CD4-positive, alpha-beta T cell (primary cell): ENCODE data around the gene ATP6AP2. TPM values are rescaled to one million over a fixed set of nuclear protein-coding genes. Genes with fewer than 3 reads are reported as not detected.

Experiments
- ATAC-seq: fragments of 200-7000 bp; cut with Tn5 transposase; one replicate; pipeline ENCODE4 v1.10.0; 2022; ENCODE audit warnings: mild to moderate bottlenecking; ENCODE audit not compliant: poor library complexity
- CTCF ChIA-PET: fragments of 350-600 bp; sonication (Branson Sonifier 250); formaldehyde crosslinking; loops from one replicate; lab custom pipeline; 2021; ENCODE audit warnings: antibody characterized with exemption, inconsistent platforms; lab: Charles Lee
- POLR2A ChIA-PET: fragments of 350-600 bp; sonication (Branson Sonifier 250); formaldehyde crosslinking; loops from one replicate; lab custom pipeline; 2021; ENCODE audit warnings: antibody characterized with exemption, inconsistent platforms; lab: Charles Lee
- DNase-seq, 14 experiments: peaks; one replicate each; pipeline ENCODE4 v3.0.0-alpha.2; 2013 to 2020; ENCODE audit warnings: mixed read lengths in 2 of 14
- H3K27ac ChIP-seq, 2 donors: one replicate each; pipeline versions ENCODE4 v1.5.1 to v1.7.0; 2013; ENCODE audit warnings: low read length in 2 of 2, low read depth in 1 of 2, mild to moderate bottlenecking in 1 of 2
- H3K27me3 ChIP-seq, 2 experiments: 1 replicate in 1 of 2; 2 replicates in 1 of 2; pipeline versions ENCODE4 v1.6.1 to v1.7.0; 2013; ENCODE audit warnings: low read length in 2 of 2, control low read depth in 1 of 2, mild to moderate bottlenecking in 1 of 2, moderate library complexity in 1 of 2; ENCODE audit not compliant: insufficient read depth in 2 of 2, control insufficient read depth in 1 of 2
- H3K36me3 ChIP-seq: one replicate; pipeline ENCODE4 v1.6.1; 2013; ENCODE audit warnings: low read length, control low read depth; ENCODE audit not compliant: insufficient read depth
- H3K4me1 ChIP-seq: one replicate; pipeline ENCODE4 v1.6.1; 2013; ENCODE audit warnings: low read length, control low read depth; ENCODE audit not compliant: insufficient read depth
- H3K4me3 ChIP-seq: one replicate; pipeline ENCODE4 v1.5.1; 2013; ENCODE audit warnings: mild to moderate bottlenecking, low read length, moderate library complexity
- H3K9me3 ChIP-seq, 2 experiments: 1 replicate in 1 of 2; 2 replicates in 1 of 2; pipeline versions ENCODE4 v1.6.1 to v1.7.0; 2013; ENCODE audit warnings: low read length in 2 of 2, mild to moderate bottlenecking in 2 of 2, control low read depth in 1 of 2, moderate library complexity in 1 of 2; ENCODE audit not compliant: control insufficient read depth in 1 of 2, insufficient read depth in 1 of 2
- H3K27ac Mint-ChIP-seq: one replicate; pipeline ENCODE4 v1.8.0; 2020; ENCODE audit warnings: mixed read lengths
- H3K27me3 Mint-ChIP-seq: one replicate; pipeline ENCODE4 v1.8.0; 2021; ENCODE audit warnings: mixed read lengths
- H3K36me3 Mint-ChIP-seq: one replicate; pipeline ENCODE4 v1.8.0; 2021; ENCODE audit warnings: low read depth, mixed read lengths
- H3K4me1 Mint-ChIP-seq: one replicate; pipeline ENCODE4 v1.8.0; 2021; ENCODE audit warnings: low read depth, mixed read lengths
- H3K4me3 Mint-ChIP-seq: one replicate; pipeline ENCODE4 v1.8.0; 2020; ENCODE audit warnings: mild to moderate bottlenecking, mixed read lengths
- H3K9me3 Mint-ChIP-seq: one replicate; pipeline ENCODE4 v1.8.0; 2020; ENCODE audit warnings: mixed read lengths
- intact Hi-C, 2 experiments: fragments of 100-400 bp; cut with DNase I in 1 of 2; cut with micrococcal nuclease in 1 of 2; formaldehyde crosslinking; loops; one replicate each; pipeline versions ENCODE4 v1.15.1 to v1.9.0; 2023 to 2025; cut with DNase I, micrococcal nuclease
- total RNA-seq, 174 experiments: library from RNA in 2 of 174; stranded (reverse) in 2 of 174; gene quantifications; one replicate each; pipeline ENCODE4 v1.2.3 and lab custom pipeline; 2021 to 2026
- TF ChIP-seq, protein P1 (sequence below): fragments of 200-600 bp; IDR thresholded peaks from one replicate; pipeline ENCODE4 v1.8.0; 2022; ENCODE audit warnings: antibody characterized with exemption, mild to moderate bottlenecking

ATP6AP2 gene
- total RNA-seq, 2 experiments from 2014 or later, result 73.8 to 78.7 TPM

DNA sequence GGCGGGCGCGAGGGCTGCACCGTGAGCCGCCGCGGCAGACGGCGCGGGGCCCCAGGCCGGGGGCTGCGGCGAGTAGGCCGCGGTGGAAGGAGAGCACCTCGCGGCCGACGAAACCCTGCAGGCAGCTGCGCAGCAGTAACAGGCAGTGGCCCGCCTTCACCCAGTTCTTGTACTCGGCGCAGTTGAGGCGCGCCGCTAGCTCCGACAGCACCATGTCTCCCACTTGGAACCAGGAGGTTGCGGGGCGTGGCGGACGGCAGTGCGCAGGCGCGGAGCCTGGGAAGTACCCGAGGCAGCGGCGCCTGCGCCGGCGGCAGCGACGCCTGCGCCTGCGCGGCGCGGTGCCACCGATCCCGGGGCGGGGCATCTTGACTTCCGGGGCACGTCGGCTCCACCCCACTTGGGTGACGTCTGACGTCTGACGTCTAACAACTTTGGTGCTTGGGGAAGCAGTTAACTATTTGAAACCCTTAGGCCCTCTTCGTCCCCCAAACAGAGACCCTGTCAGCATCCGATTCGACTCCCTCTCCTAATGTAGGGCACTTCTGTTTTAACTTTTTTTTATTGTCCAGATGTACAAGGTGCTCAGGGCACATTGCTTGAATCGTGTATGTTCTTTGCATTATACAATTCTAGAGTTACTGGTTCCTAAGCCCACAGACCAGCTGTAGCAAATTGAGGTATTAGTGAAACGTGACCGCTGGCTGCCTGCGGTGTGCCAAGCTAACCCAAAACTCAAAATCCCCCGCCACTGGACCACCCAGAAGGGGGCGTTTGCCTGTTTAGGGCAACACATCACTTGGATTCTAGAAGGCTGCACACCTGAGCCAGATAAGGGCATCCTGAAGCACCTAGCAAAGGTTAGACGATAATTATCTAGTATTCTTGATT is 66.8 kb downstream of the ATP6AP2 start, which contains the start of gene CXorf38:
TSS of gene CXorf38 (minus strand) at position 255 of the 891 bp plus-strand sequence. CDS start at position 214, 41 bp downstream.
- Mint-ChIP-seq H3K36me3 (peaks cover 35% of the 10 kb centered on the region), H3K9me3 (no peaks in the 10 kb centered on the region), H3K27me3 (no peaks in the 10 kb centered on the region), H3K4me1 (peaks cover 40% of the 10 kb centered on the region), H3K27ac (peak within 1 kb of the TSS; percentile 91), H3K4me3 (peak within 1 kb of the TSS; percentile 98)
- TF ChIP-seq, protein P1, sequence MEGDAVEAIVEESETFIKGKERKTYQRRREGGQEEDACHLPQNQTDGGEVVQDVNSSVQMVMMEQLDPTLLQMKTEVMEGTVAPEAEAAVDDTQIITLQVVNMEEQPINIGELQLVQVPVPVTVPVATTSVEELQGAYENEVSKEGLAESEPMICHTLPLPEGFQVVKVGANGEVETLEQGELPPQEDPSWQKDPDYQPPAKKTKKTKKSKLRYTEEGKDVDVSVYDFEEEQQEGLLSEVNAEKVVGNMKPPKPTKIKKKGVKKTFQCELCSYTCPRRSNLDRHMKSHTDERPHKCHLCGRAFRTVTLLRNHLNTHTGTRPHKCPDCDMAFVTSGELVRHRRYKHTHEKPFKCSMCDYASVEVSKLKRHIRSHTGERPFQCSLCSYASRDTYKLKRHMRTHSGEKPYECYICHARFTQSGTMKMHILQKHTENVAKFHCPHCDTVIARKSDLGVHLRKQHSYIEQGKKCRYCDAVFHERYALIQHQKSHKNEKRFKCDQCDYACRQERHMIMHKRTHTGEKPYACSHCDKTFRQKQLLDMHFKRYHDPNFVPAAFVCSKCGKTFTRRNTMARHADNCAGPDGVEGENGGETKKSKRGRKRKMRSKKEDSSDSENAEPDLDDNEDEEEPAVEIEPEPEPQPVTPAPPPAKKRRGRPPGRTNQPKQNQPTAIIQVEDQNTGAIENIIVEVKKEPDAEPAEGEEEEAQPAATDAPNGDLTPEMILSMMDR, result no peak
- DNase-seq, result peak; percentile 85 to 99 (median 92)
- peaks cover 26% of the 10 kb centered on the region for H3K4me1 ChIP-seq
- H3K4me3 ChIP-seq, result peak within 1 kb of the TSS; percentile 80
- peaks cover 15% of the 10 kb centered on the region for H3K36me3 ChIP-seq
- H3K27ac ChIP-seq, result peak within 1 kb of the TSS; percentile 81 to 90
- no peaks in the 10 kb centered on the region for H3K27me3 ChIP-seq
- ATAC-seq, result peak; percentile 71
- POLR2A ChIA-PET, result interaction anchor here (0.6 to 2.0 kb wide), 3 partner anchors 67 to 479 kb away, joined by 3 to 7 read pairs (median 5); partner anchors contain the start of genes ATP6AP2 and MED14
- intact Hi-C loops, result loop anchor here (1.0 to 10.0 kb wide), 3 partner anchors 63 to 677 kb away; partner anchors contain the start of genes ATP6AP2 (in 1 of the 2) and MED14 (in 1 of the 2)
- CTCF ChIA-PET, result interaction anchor here (0.7 to 1.7 kb wide), 5 partner anchors 67 to 146 kb away, joined by 3 to 4 read pairs (median 3); partner anchors contain the start of genes ATP6AP2 and MED14
- H3K9me3 ChIP-seq, result no peaks in the 10 kb centered on the region

DNA sequence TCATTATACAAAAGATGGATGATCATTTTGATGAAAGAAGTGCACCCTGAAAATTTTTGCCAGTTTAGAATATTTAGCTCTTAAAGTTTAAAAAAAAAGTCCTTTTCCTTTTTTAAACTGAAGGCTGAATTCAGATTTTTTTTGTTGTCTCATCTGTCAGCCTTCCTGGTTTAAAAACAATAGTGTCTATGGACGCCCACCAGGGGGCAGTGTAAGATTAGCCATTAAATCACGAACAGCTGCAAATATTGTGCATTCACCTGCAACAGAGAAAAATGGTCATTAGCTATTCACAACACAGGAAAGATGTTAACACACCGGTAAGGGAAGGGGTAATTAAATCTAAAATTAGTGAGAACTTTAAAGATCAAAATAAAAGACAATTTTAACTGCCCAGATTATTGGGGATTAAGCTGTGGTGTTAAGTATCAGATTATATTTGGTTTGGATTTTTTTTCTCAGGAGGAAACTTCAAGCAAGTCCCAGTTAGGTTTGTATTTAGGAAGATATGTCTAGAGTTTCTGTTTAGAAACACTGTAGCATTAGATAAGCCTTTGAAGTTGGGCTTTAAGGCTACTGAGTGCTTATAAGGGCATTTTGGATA is 71.0 kb downstream of the ATP6AP2 start:
- Histone ChIP-seq H3K9me3 (no peaks in the 10 kb centered on the region), H3K36me3 (peaks cover 21% of the 10 kb centered on the region), H3K27me3 (no peaks in the 10 kb centered on the region), H3K4me1 (peaks cover 6% of the 10 kb centered on the region), H3K4me3 (no peak overlapping the region), H3K27ac (no peak overlapping the region)
- intact Hi-C loops, result loop anchor here (1.0 to 5.0 kb wide), 7 partner anchors 86 to 486 kb away; partner anchors contain the start of gene MED14 (in 1 of the 2)
- ChIA-PET CTCF (interaction anchor here (0.6 to 2.5 kb wide), 18 partner anchors 9 to 529 kb away, joined by 3 to 18 read pairs (median 4); partner anchors contain the start of gene MED14), POLR2A (interaction anchor here (0.6 to 1.6 kb wide), 6 partner anchors 71 to 439 kb away, joined by 3 to 9 read pairs (median 3); partner anchors contain the start of genes ATP6AP2 and MED14)
- peaks cover 34% of the 10 kb centered on the region for H3K36me3 Mint-ChIP-seq
- TF ChIP-seq, protein P1, result peak; percentile 70
- DNase-seq, result peak; percentile 55 to 91 (median 66)
- peak overlapping the region; percentile 21 for H3K27ac Mint-ChIP-seq
- H3K9me3 Mint-ChIP-seq, result no peaks in the 10 kb centered on the region
- H3K27me3 Mint-ChIP-seq, result no peaks in the 10 kb centered on the region
- ATAC-seq, result no peak
- peaks cover 13% of the 10 kb centered on the region for H3K4me1 Mint-ChIP-seq
- H3K4me3 Mint-ChIP-seq, result no peak overlapping the region

DNA sequence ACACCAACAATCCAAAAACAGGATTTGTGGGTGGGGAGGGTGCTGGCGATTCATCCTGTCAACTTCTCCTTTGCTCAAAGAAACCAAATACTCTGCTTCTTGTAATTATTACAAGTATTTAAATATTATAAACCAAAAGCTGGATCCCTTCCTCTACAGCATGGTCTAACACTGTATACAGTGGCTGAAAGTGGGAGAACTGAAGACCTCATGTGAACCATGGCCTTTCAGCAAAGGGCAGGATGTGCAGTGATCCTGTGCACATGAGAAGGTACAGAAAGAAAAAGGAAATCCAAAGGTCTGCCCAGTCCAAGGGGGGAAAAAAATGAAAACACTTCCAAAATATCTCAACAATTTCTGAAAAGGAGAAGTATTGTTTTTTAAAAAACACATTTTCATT is 71.9 kb downstream of the ATP6AP2 start:
- Histone ChIP-seq H3K36me3 (peaks cover 25% of the 10 kb centered on the region), H3K4me1 (peaks cover 5% of the 10 kb centered on the region), H3K9me3 (no peaks in the 10 kb centered on the region), H3K4me3 (no peak overlapping the region), H3K27ac (no peak overlapping the region), H3K27me3 (no peaks in the 10 kb centered on the region)
- ChIA-PET POLR2A (no interaction called here), CTCF (interaction anchor here (1.1 to 2.4 kb wide), 6 partner anchors 12 to 462 kb away, joined by 3 to 12 read pairs (median 6); no protein-coding TSS in a partner anchor)
- TF ChIP-seq, protein P1, result no peak
- no peak for DNase-seq
- no peak overlapping the region for H3K27ac Mint-ChIP-seq
- peaks cover 34% of the 10 kb centered on the region for H3K36me3 Mint-ChIP-seq
- no peaks in the 10 kb centered on the region for H3K9me3 Mint-ChIP-seq
- no peak overlapping the region for H3K4me3 Mint-ChIP-seq
- no peak for ATAC-seq
- intact Hi-C loops, result loop anchor here (5.0 kb wide), 5 partner anchors 85 to 485 kb away; partner anchors contain the start of gene MED14 (in 1 of the 2)
- H3K27me3 Mint-ChIP-seq, result no peaks in the 10 kb centered on the region
- peaks cover 9% of the 10 kb centered on the region for H3K4me1 Mint-ChIP-seq
